Inferior parietal cortex (tissue), 1 donor: ENCODE data around the gene KEAP1.

Experiments
- DNase-seq: peaks from one replicate; pipeline ENCODE4 v3.0.0-alpha.2; 2016; ENCODE audit errors: extremely low spot score

Gene KEAP1

GRCh38 chr19:10450853-10451609, 52.1 kb downstream of the KEAP1 start:
- DNase-seq: no peak

- DNase-seq: no peak
Measured at GRCh38 chr19:10450191-10450852, 52.8 kb downstream of the KEAP1 start.

GRCh38 chr19:10449037-10449436, 54.1 kb downstream of the KEAP1 start:
- no peak for DNase-seq

DNA sequence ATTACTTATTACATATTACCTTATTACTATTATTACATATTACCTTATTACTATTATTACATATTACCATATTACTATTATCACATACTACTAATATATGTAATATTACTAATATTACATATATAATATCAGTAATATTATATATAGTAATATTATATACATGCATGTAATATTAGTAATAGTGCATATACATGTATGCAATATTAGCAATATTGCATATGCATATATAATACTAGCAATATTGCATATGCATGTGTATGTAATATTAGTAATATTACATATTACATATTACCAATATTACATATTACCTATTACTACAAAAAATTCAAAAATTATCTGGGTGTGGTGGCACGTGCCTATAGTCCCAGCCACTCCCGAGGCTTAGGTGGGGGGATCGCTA, 60.5 kb downstream of the KEAP1 start:
- DNase-seq: no peak

DNA sequence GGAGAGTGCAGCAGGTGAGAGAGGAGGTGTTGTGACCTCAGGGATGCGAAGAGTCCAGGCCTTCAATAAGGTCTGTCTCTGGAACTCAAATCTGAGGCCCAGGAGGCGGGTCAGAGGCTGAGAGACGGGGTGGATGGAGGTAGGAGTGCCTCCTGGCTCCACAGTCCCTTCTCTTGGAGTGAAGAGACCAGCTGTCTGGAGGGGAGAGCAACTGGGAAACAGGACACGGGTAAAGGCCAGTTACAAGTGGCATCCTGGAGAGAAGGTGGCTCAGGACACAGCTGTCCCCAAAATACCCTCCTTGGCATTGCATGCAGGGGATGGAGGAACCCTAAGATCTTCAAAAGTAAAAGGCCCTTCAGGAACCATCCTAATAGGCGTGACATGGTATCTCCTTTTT, 63.6 kb downstream of the KEAP1 start:
- no peak for DNase-seq
